Epidermal melanocyte (primary cell): Measurements from ENCODE around the gene SLC35D1.

Source experiments
- DNase-seq: peaks from one replicate; pipeline ENCODE4 v3.0.0; 2011; ENCODE audit warnings: low spot score; ENCODE audit not compliant: insufficient read length

Gene SLC35D1

GRCh38 chr1:67044631-67045270 is 9.2 kb downstream of the SLC35D1 start:
- no peak for DNase-seq

- DNase-seq: no peak
These were observed 10.6 kb downstream of the SLC35D1 start for GRCh38 chr1:67043366-67043765.

GRCh38 chr1:67041841-67042503 is 12.0 kb downstream of the SLC35D1 start:
- DNase-seq: no peak

GRCh38 chr1:67040405-67040804 is 13.5 kb downstream of the SLC35D1 start:
- no peak for DNase-seq

- no peak for DNase-seq
These were observed 22.1 kb downstream of the SLC35D1 start for GRCh38 chr1:67031859-67032247.

GRCh38 chr1:67031121-67031858 is 22.7 kb downstream of the SLC35D1 start:
- no peak for DNase-seq

GRCh38 chr1:67029472-67029871 is 24.5 kb downstream of the SLC35D1 start:
- no peak for DNase-seq

- DNase-seq: no peak
These were observed 33.2 kb downstream of the SLC35D1 start for GRCh38 chr1:67020765-67021164.

GRCh38 chr1:67020304-67020703 is 33.6 kb downstream of the SLC35D1 start:
- no peak for DNase-seq

- DNase-seq: no peak
These were observed 34.3 kb downstream of the SLC35D1 start for GRCh38 chr1:67019600-67020136.

GRCh38 chr1:67019121-67019520 is 34.8 kb downstream of the SLC35D1 start:
- no peak for DNase-seq

GRCh38 chr1:67018574-67018973 is 35.4 kb downstream of the SLC35D1 start:
- DNase-seq: no peak

- no peak for DNase-seq
These were observed 40.4 kb downstream of the SLC35D1 start for GRCh38 chr1:67013573-67013972.

GRCh38 chr1:67009792-67010191 is 44.2 kb downstream of the SLC35D1 start:
- DNase-seq: no peak

- DNase-seq: no peak
These were observed 48.9 kb downstream of the SLC35D1 start for GRCh38 chr1:67005068-67005467.

GRCh38 chr1:67004176-67004575 is 49.8 kb downstream of the SLC35D1 start:
- no peak for DNase-seq

GRCh38 chr1:67001682-67002425 is 52.1 kb downstream of the SLC35D1 start:
- no peak for DNase-seq

- DNase-seq: no peak
These were observed 54.1 kb downstream of the SLC35D1 start for GRCh38 chr1:66999640-67000400.

- DNase-seq: no peak
These were observed 55.0 kb downstream of the SLC35D1 start for GRCh38 chr1:66998972-66999371.

GRCh38 chr1:66996018-66996682 is 57.8 kb downstream of the SLC35D1 start:
- peak; percentile 29 for DNase-seq
